NT2/D1 (cell line): Measurements from ENCODE around the gene APOM.
A peak's percentile ranks its signal among the peaks of the same experiment; 100 is the strongest.

Source experiments
- DNase-seq: peaks from one replicate; pipeline ENCODE4 v3.0.0-alpha.2; 2011; ENCODE audit warnings: low read depth, low spot score
- H3K27me3 ChIP-seq: 2 replicates; pipeline ENCODE4 v1.6.0; 2011; ENCODE audit warnings: mild to moderate bottlenecking; ENCODE audit not compliant: insufficient read length, insufficient read depth
- H3K36me3 ChIP-seq: 2 replicates; pipeline ENCODE4 v1.6.1; 2011; ENCODE audit warnings: mild to moderate bottlenecking, low read length, mixed read lengths; ENCODE audit not compliant: insufficient read depth, insufficient read length
- H3K4me1 ChIP-seq: 2 replicates; pipeline ENCODE4 v1.5.1; 2011; ENCODE audit not compliant: insufficient read depth, insufficient read length
- H3K4me3 ChIP-seq: 2 replicates; pipeline ENCODE4 v1.5.1; 2011; ENCODE audit warnings: low read depth; ENCODE audit not compliant: insufficient read length
- H3K9ac ChIP-seq: 2 replicates; pipeline ENCODE4 v1.6.0; 2011; ENCODE audit warnings: low read depth; ENCODE audit not compliant: insufficient read length
- H3K9me3 ChIP-seq: 2 replicates; pipeline ENCODE4 v1.5.1; 2011; ENCODE audit warnings: mild to moderate bottlenecking, low read length; ENCODE audit not compliant: insufficient read depth
- SUZ12 ChIP-seq: IDR thresholded peaks from 2 replicates; pipeline ENCODE4 v1.6.1; 2011; ENCODE audit not compliant: insufficient read length, insufficient read depth; ENCODE audit errors: extremely low read depth
- YY1 ChIP-seq: IDR thresholded peaks from 2 replicates; pipeline ENCODE4 v1.6.1; 2011; ENCODE audit not compliant: insufficient read length, insufficient read depth
- ZNF274 ChIP-seq: IDR thresholded peaks from 2 replicates; pipeline ENCODE4 v1.6.1; 2011; ENCODE audit warnings: mild to moderate bottlenecking, low read depth, low read length

APOM gene

DNA sequence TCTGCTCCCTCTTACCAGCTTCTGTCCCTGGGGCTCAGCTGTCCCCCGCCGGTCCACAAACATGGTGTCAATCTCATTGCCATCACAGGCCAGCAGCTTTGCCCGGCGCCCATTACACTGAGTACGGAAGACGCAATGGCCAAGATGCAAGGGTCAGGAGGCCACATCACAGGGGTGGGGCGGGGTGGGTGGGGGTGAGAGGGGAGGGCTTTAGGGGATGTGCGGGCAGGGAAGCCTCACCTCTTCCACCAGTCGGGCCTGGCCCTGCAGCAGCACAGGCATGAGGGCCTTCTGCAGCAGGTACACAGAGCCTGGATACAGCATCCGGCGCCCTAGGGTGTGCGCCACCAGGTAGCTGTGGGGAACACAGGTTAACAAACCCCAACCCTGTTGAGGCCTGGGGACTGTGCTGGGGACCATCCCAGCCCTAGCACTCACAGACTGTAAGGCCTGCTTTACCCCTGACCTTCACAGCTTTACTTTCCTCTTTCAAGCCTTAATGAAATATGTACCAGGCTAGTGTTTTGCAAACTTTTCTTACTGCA lies 35.9 kb downstream of the APOM start:
- Histone ChIP-seq H3K9me3 (no peaks in the 10 kb centered on the region), H3K27me3 (no peaks in the 10 kb centered on the region), H3K4me1 (peaks cover 14% of the 10 kb centered on the region), H3K4me3 (no peak overlapping the region), H3K36me3 (peaks cover 74% of the 10 kb centered on the region), H3K9ac (no peak overlapping the region)
- DNase-seq: no peak
- TF ChIP-seq YY1 (no peak), SUZ12 (no peak), ZNF274 (no peak)

GRCh38 chr6:31692353-31692752 lies 36.7 kb downstream of the APOM start:
- H3K27me3 ChIP-seq: no peaks in the 10 kb centered on the region
- peaks cover 72% of the 10 kb centered on the region for H3K36me3 ChIP-seq
- TF ChIP-seq YY1 (no peak), SUZ12 (no peak), ZNF274 (no peak)
- no peak overlapping the region for H3K9ac ChIP-seq
- H3K9me3 ChIP-seq: no peaks in the 10 kb centered on the region
- H3K4me3 ChIP-seq: no peak overlapping the region
- no peak for DNase-seq
- peaks cover 14% of the 10 kb centered on the region for H3K4me1 ChIP-seq

GRCh38 chr6:31692886-31693285 lies 37.2 kb downstream of the APOM start:
- TF ChIP-seq SUZ12 (no peak), YY1 (no peak), ZNF274 (no peak)
- Histone ChIP-seq H3K9me3 (no peaks in the 10 kb centered on the region), H3K9ac (no peak overlapping the region), H3K4me1 (peaks cover 11% of the 10 kb centered on the region), H3K4me3 (no peak overlapping the region), H3K36me3 (peaks cover 71% of the 10 kb centered on the region), H3K27me3 (no peaks in the 10 kb centered on the region)
- DNase-seq: no peak

DNA sequence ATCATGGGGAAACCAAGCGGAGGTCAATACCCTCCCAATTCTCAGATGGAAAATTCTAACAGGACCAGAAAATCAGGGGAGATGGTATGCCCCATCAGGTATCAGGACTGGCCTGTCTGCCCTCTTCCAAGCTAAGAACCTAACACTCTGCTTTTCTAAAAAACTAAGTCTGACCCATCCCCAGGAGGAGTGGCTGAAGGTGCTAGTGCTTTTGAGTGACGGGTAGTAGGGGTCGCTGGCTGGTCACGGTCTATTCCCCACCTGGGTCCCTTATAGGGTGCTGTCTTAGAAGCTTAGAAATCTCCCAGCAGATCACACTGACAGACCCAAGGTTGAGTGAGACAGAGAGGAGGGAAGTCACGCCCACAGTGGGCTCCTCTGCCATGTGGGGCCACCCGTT lies 37.8 kb downstream of the APOM start:
- Histone ChIP-seq H3K27me3 (no peaks in the 10 kb centered on the region), H3K4me1 (peaks cover 7% of the 10 kb centered on the region), H3K36me3 (peaks cover 65% of the 10 kb centered on the region), H3K9me3 (no peaks in the 10 kb centered on the region), H3K9ac (no peak overlapping the region), H3K4me3 (no peak overlapping the region)
- TF ChIP-seq ZNF274 (no peak), YY1 (no peak), SUZ12 (no peak)
- DNase-seq: no peak

- Histone ChIP-seq H3K4me1 (peaks cover 5% of the 10 kb centered on the region), H3K36me3 (peaks cover 64% of the 10 kb centered on the region), H3K27me3 (no peaks in the 10 kb centered on the region), H3K9me3 (no peaks in the 10 kb centered on the region), H3K4me3 (no peak overlapping the region), H3K9ac (no peak overlapping the region)
- DNase-seq: no peak
- no peak for TF ChIP-seq YY1
- TF ChIP-seq ZNF274: no peak
- TF ChIP-seq SUZ12: no peak
Measured at GRCh38 chr6:31697555-31697954, 41.9 kb downstream of the APOM start.

- H3K36me3 ChIP-seq: peaks cover 43% of the 10 kb centered on the region
- H3K9me3 ChIP-seq: no peaks in the 10 kb centered on the region
- no peak overlapping the region for H3K9ac ChIP-seq
- no peaks in the 10 kb centered on the region for H3K27me3 ChIP-seq
- DNase-seq: no peak
- peaks cover 5% of the 10 kb centered on the region for H3K4me1 ChIP-seq
- no peak for TF ChIP-seq SUZ12
- no peak for TF ChIP-seq YY1
- TF ChIP-seq ZNF274: no peak
- H3K4me3 ChIP-seq: no peak overlapping the region
Measured at GRCh38 chr6:31700740-31701401, 45.2 kb downstream of the APOM start.

GRCh38 chr6:31701666-31702404 lies 46.1 kb downstream of the APOM start:
- H3K36me3 ChIP-seq: peaks cover 36% of the 10 kb centered on the region
- no peak for DNase-seq
- no peaks in the 10 kb centered on the region for H3K27me3 ChIP-seq
- peaks cover 5% of the 10 kb centered on the region for H3K4me1 ChIP-seq
- TF ChIP-seq ZNF274: no peak
- TF ChIP-seq SUZ12: no peak
- no peak for TF ChIP-seq YY1
- peak overlapping the region; percentile 87 for H3K4me3 ChIP-seq
- H3K9ac ChIP-seq: peak overlapping the region; percentile 93
- H3K9me3 ChIP-seq: no peaks in the 10 kb centered on the region
